ENCODE measurements around the gene CLINT1. TPM values are rescaled to one million over a fixed set of nuclear protein-coding genes. Genes with fewer than 3 reads are reported as not detected.

Gene CLINT1
- total and polyA plus RNA-seq, 9 of the 15 experiments (the other 6 are each of a cell fraction or from before 2014, with no cell fraction given) = 23.6 to 125 (median 71.4) TPM

DNA sequence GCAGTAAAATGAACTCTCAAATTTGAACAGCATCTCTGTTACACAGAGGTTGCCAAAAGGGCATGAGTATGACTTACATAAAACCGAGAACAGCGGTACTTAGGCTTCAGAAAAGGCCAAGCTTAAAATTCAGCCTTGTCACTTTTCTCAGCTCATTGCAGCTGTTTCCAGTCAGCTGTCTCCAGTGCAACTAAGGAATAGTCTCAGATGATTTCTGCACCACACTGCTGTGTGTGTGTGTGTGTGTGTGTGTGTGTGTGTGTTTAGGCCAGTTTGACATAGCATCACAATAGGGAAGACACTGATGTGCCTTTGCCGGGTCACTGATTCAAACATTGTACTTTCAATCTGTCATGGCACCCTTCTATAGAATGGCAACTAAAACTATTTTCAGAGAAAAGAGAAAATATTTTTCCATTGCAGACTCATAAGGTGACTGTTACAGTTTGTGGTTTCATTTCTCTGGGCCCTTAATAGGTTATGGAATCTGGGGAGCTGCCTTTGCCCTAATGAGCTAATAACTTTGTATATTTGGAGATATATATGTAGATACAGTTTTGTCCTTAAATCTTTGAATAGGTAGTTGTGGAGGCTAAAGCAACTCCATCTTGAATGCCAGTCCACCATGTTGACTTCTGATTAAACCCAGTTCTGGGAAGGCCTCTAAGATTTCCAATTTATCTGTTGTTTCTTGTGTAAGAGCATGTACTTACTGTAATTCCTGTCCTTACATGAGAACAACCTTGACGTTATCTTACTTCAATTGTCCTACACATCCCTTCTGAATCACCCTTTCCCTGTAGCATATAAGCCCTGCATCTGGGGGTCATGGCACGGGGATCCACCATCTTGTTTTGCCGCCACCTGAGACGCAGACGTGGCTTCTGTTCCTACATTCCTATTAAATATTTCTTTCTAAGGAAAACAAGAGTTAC, 110.9 kb downstream of the CLINT1 start:
- Histone ChIP-seq H3K4me3 (no peak overlapping the region), H3K79me2 (ENCODE audit: control insufficient read depth, insufficient read depth, low read length) (peaks cover 13% of the 10 kb centered on the region; the same call in 1 of the 3 replicates), H3K9me1 (ENCODE audit: control insufficient read depth, insufficient read depth, low read length) (no peaks in the 10 kb centered on the region), H3K4me1 (replicated peaks in 1 of 2; ENCODE audit: control insufficient read depth in 2 of 2, insufficient read depth in 2 of 2, low read length in 2 of 2) (peaks cover 22 to 26% of the 10 kb centered on the region in 2 experiments; a peak in 4 of 5 replicates), H3K27ac (ENCODE audit: extremely low read depth, low read depth, low read length) (no peak overlapping the region), H3K9me3 (replicated peaks; ENCODE audit: control insufficient read depth, insufficient read depth, low read depth, low read length) (no peaks in the 10 kb centered on the region), H3K27me3 (ENCODE audit: control insufficient read depth in 2 of 2, insufficient read depth in 2 of 2, low read length in 2 of 2) (no peaks in the 10 kb centered on the region), H3K9ac (ENCODE audit: insufficient read depth in 1 of 2, low read depth in 2 of 2, low read length in 2 of 2) (no peak overlapping the region), H2AFZ (ENCODE audit: low read depth, low read length) (no peak overlapping the region), H4K20me1 (replicated peaks; ENCODE audit: control insufficient read depth, insufficient read depth, low read length) (no peaks in the 10 kb centered on the region), H3K36me3 (ENCODE audit: control insufficient read depth, insufficient read depth, low read length) (peaks cover 8% of the 10 kb centered on the region; the same call in 1 of the 3 replicates), H3K4me2 (ENCODE audit: insufficient read depth, low read length) (no peak overlapping the region)
- in situ Hi-C loops (cut with MboI) (no loop called here), intact Hi-C loops (cut with micrococcal nuclease) (loop anchor here (10.0 kb wide), 2 partner anchors 603 to 1357 kb away; partner anchors contain the start of gene MED7)
- TF ChIP-seq ZNF644 (tag; IDR thresholded peaks at IDR 0.05; ENCODE audit: low read depth) (0 out of 2 replicates have a peak, but pooled peaks have one; percentile 38), ZNF239 (CRISPR knock-in tag; IDR thresholded peaks at IDR 0.05) (no peak), MYC (IDR thresholded peaks at IDR 0.05; ENCODE audit: low read depth, low read length) (no peak), MYC (CRISPR knock-in tag; IDR thresholded peaks at IDR 0.05; ENCODE audit: borderline replicate concordance, low read depth) (no peak), ZNF592 (IDR thresholded peaks at IDR 0.05) (peak; percentile 66), ZNF668 (CRISPR knock-in tag; IDR thresholded peaks at IDR 0.05) (no peak), KLF1 (tag; IDR thresholded peaks at IDR 0.05) (no peak), GTF2A2 (tag; IDR thresholded peaks at IDR 0.05) (0 out of 2 replicates have a peak, but pooled peaks have one; percentile 37), PTRF (tag; IDR thresholded peaks at IDR 0.05) (0 out of 2 replicates have a peak, but pooled peaks have one; percentile 15), XRCC3 (IDR thresholded peaks at IDR 0.05) (no peak)
- BruUV-seq (replicated peaks) = no TSS peak
- CTCF ChIA-PET (ENCODE audit: low intra/inter-chr PET ratio) = no interaction called here
- no peak for ATAC-seq
- DNase-seq (ENCODE audit: extremely low read depth in 1 of 4, low spot score in 3 of 4) = no peak
- WGBS (ENCODE audit: insufficient coverage, low coverage, missing lambda C conversion rate) = 71% methylated on average over 8 of the region's 8 CpGs
- POLR2A ChIA-PET = no interaction called here
- peak; percentile 15 for FAIRE-seq

All from K562 (cell line).